ENCODE results near the gene LEF1. TPM values are rescaled to one million over a fixed set of nuclear protein-coding genes. Genes with fewer than 3 reads are reported as not detected.

Gene LEF1
- total RNA-seq, 1 donor from 2014 or later = 4.3 TPM

DNA sequence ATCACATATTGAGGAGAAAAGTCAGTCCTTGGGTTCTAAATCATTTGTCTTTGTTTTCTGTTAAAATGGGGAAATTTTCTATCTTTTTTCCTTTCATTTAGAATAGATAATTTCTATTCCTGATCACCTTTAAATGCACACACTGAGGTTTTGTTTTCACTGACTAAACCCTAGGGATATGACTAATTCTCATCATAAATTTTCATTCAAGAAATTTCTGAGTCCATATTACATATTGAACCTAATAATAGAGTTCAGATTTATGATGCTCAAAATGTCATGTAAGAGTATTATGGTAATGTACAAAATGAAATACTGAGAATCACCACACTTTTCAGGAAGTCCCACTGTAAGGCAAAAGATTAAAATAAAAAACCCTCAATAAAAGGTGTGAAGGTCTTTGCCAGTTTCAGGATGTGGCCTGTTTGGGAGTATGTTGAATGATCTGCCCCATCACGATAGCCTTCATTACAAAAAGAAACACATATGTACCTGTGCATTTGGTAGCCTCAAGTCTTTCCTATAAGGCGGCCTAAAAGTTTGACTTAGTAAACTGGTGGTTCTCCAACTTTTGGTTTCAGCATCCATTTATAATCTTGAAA lies 49.4 kb downstream of the LEF1 start:
- Histone ChIP-seq H3K4me3 (no peak overlapping the region), H3K27me3 (ENCODE audit: low read depth) (no peaks in the 10 kb centered on the region), H3K27ac (no peak overlapping the region), H3K9me3 (no peaks in the 10 kb centered on the region), H3K4me1 (no peaks in the 10 kb centered on the region), H3K36me3 (no peaks in the 10 kb centered on the region)
- intact Hi-C loops (cut with DNase I) = no loop called here
- TF ChIP-seq, protein P1, sequence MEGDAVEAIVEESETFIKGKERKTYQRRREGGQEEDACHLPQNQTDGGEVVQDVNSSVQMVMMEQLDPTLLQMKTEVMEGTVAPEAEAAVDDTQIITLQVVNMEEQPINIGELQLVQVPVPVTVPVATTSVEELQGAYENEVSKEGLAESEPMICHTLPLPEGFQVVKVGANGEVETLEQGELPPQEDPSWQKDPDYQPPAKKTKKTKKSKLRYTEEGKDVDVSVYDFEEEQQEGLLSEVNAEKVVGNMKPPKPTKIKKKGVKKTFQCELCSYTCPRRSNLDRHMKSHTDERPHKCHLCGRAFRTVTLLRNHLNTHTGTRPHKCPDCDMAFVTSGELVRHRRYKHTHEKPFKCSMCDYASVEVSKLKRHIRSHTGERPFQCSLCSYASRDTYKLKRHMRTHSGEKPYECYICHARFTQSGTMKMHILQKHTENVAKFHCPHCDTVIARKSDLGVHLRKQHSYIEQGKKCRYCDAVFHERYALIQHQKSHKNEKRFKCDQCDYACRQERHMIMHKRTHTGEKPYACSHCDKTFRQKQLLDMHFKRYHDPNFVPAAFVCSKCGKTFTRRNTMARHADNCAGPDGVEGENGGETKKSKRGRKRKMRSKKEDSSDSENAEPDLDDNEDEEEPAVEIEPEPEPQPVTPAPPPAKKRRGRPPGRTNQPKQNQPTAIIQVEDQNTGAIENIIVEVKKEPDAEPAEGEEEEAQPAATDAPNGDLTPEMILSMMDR (IDR thresholded peaks at IDR 0.05) = no peak
- ATAC-seq (no peak), DNase-seq (no peak)

DNA sequence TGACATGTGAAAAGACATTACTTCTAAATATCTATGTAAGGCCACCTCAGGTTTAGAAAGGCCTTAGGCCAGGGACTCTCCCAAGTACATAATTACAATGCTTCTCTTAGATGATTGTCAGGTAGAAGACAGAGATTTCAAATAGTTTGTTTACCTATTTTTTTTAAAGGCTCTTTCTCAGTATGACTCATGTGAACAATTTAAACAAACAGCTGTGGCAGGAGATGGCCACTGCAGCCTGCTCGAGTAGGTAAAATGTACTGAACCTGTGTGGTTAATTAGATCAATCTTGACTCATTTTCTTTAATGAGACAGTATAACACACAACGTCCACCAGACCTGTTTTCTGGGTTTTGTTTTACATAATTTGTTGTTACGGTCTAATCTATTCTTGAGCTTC lies 50.2 kb downstream of the LEF1 start:
- TF ChIP-seq, protein P1 (IDR thresholded peaks at IDR 0.05) = no peak
- no peak overlapping the region for H3K4me3 ChIP-seq
- no peaks in the 10 kb centered on the region for H3K36me3 ChIP-seq
- intact Hi-C loops (cut with DNase I) = no loop called here
- DNase-seq = no peak
- no peaks in the 10 kb centered on the region for H3K4me1 ChIP-seq
- H3K27ac ChIP-seq = no peak overlapping the region
- no peaks in the 10 kb centered on the region for H3K27me3 ChIP-seq (ENCODE audit: low read depth)
- H3K9me3 ChIP-seq = no peaks in the 10 kb centered on the region
- ATAC-seq = no peak

DNA sequence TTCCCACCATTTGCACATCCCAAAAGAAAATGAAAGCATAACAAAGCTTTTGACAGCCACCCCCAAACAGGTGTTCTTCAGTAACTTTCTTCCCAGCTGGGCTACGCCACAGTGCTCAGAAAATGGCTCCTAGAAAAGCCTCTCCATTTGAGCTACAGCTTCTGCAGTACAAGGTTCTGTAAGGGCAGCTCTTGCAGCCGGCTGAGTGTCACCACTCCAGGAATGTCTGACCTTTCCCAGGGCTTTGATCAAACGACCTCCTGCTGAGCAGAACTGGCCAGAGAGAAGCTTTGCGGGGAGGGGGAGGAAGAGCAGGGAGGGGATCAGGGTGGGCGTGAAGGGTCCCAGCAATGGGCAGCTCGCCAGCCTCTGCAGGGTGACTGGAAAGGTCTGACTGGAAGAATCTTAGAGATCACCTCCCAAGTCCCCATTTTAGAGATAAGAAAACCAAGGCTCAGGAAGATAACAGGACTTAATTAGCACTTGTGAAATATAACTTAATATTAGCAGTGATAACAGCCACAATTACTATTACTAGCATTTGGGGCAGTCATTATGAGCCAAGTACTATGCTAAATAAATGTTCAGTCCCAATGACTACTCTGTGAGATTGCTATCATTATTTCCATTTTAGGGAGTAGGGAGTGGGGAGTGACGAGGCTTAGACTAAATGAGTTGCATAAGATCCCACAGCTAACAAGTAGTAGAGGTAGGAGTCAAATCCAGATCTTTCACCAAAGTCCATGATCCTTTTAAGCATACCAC lies 51.1 kb downstream of the LEF1 start:
- H3K27ac ChIP-seq = no peak overlapping the region
- DNase-seq = no peak

DNA sequence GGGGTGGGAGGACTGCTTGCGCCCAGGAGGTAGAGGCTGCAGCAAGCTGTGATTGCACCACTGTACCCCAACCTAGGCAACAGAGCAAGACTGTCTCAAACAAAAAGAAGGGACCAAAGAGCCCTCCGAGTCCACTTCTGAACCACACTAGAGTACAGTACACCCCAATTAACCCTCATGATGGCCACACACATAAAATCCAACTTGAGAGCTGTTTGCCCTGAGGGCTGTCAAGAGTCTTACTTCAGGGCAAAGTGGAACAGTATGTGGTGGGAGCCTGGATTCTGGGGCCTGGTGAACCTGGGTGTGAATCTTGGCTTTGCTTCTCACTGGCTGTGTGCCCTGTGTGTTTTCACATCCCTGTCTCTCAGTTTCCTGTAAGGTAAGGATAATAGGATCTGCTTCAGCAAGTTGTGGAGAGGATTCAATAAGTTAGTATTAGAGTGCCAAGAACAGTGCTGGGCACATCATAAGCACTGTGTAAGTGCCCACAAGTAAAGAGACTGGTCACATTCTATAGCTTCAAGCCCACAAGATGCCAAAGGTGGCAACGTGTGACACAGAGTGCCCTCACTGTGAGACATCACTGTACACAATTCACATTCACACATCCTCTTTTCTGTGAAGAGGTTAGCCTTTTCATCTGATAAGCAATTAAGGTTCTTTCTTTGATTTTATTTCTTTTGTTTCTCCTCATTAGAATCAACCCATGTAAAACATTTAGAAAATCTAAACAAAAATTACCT lies 52.1 kb downstream of the LEF1 start:
- ATAC-seq = no peak
- TF ChIP-seq, protein P1 (IDR thresholded peaks at IDR 0.05) = no peak
- intact Hi-C loops (cut with DNase I) = no loop called here
- no peak for DNase-seq
- H3K4me1 ChIP-seq = no peaks in the 10 kb centered on the region
- no peak overlapping the region for H3K4me3 ChIP-seq
- H3K36me3 ChIP-seq = no peaks in the 10 kb centered on the region
- no peak overlapping the region for H3K27ac ChIP-seq
- H3K9me3 ChIP-seq = no peaks in the 10 kb centered on the region
- no peaks in the 10 kb centered on the region for H3K27me3 ChIP-seq (ENCODE audit: low read depth)

More for the DNA sequence above, 51.1 kb downstream of the LEF1 start:
- no peaks in the 10 kb centered on the region for H3K4me1 ChIP-seq
- intact Hi-C loops (cut with DNase I) = no loop called here
- H3K9me3 ChIP-seq = no peaks in the 10 kb centered on the region
- H3K4me3 ChIP-seq = no peak overlapping the region
- TF ChIP-seq, protein P1 (IDR thresholded peaks at IDR 0.05) = no peak
- no peaks in the 10 kb centered on the region for H3K27me3 ChIP-seq (ENCODE audit: low read depth)
- H3K36me3 ChIP-seq = no peaks in the 10 kb centered on the region
- ATAC-seq = no peak

DNA sequence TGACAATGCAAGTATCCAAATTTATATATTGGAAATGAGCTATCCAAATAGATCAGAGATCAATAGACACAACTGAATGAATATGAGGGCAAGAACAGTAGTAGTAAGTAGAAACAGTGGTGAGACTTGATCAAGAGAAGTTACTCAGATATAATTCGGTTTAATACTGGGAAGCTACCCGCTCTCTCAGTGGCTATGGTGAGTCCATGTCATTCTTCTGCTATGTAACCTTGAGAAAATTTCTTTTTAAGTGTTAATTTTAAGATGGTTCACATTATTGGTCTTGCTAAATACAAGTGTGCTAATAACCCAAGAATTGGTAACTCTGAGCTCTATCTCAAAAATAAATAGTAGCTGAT lies 53.6 kb downstream of the LEF1 start:
- TF ChIP-seq, protein P1 (IDR thresholded peaks at IDR 0.05) = no peak
- Histone ChIP-seq H3K4me1 (no peaks in the 10 kb centered on the region), H3K27me3 (ENCODE audit: low read depth) (no peaks in the 10 kb centered on the region), H3K4me3 (no peak overlapping the region), H3K27ac (no peak overlapping the region), H3K36me3 (no peaks in the 10 kb centered on the region), H3K9me3 (no peaks in the 10 kb centered on the region)
- intact Hi-C loops (cut with DNase I) = no loop called here
- no peak for ATAC-seq
- DNase-seq = no peak
